Body of pancreas (tissue), 4 donors: Measurements from ENCODE around the gene BMP6.

Experiments used
- CTCF ChIP-seq, 7 experiments: fragments of 450-650 bp in 4 of 7; fragments of 200-600 bp in 3 of 7; sonication (generic) in 3 of 7; IDR thresholded peaks; one replicate each; pipeline ENCODE4 v1.5.1; 2016 to 2019; ENCODE audit warnings: antibody characterized with exemption in 7 of 7
- POLR2A ChIP-seq, 3 donors: fragments of 450-650 bp; IDR thresholded peaks; one replicate each; pipeline ENCODE4 v1.6.1; 2016; ENCODE audit warnings: antibody characterized with exemption in 3 of 3, mild to moderate bottlenecking in 2 of 3

GRCh38 chr6:7787731-7788130 is 61.8 kb downstream of the BMP6 start:
- no peak for TF ChIP-seq CTCF (IDR thresholded peaks at IDR 0.05)
- TF ChIP-seq POLR2A (IDR thresholded peaks at IDR 0.05): no peak
